HG03354 (cell line): ENCODE measurements around the gene IMP4.

ENCODE experiments used
- ATAC-seq: cut with Tn5 transposase; IDR thresholded peaks from one replicate; pipeline ENCODE4 v1.9.1; 2021; ENCODE audit warnings: mild to moderate bottlenecking; ENCODE audit not compliant: unreplicated experiment, poor library complexity, severe bottlenecking

Gene IMP4

DNA sequence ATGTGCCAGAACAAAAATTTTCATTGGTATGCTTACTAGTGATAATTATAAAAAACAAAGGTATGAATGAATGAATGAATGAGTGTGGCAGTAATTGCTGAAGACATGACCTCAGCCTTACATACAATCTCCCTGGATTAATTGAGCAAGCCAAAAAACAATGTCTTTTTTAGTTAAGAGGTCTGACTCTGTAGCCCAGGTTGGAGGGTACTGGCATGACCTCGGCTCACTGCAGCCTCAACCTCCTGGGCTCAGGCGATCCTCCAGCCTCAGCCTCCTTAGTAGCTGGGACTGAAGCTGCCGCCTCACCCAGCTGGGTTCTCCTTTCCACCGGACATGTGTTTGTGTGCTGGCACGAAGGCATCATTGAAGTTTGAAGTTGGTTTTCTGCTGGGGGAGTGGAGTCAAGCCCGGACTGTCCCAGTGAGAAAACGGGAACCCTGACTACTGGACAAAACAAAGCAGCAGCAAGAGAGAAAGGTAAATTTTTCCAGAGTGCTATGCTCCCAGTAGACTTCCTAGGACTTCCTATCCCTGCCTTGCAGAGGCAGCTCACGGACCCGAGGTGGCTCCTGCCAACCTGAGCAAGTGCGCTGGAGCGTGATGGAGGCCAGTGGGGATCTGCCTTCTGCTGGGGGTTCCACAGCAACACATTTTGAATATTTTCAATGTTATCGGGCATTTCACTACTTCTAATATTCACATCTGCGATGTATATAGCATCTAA lies 6.4 kb upstream of the IMP4 start:
- ATAC-seq, result no peak

DNA sequence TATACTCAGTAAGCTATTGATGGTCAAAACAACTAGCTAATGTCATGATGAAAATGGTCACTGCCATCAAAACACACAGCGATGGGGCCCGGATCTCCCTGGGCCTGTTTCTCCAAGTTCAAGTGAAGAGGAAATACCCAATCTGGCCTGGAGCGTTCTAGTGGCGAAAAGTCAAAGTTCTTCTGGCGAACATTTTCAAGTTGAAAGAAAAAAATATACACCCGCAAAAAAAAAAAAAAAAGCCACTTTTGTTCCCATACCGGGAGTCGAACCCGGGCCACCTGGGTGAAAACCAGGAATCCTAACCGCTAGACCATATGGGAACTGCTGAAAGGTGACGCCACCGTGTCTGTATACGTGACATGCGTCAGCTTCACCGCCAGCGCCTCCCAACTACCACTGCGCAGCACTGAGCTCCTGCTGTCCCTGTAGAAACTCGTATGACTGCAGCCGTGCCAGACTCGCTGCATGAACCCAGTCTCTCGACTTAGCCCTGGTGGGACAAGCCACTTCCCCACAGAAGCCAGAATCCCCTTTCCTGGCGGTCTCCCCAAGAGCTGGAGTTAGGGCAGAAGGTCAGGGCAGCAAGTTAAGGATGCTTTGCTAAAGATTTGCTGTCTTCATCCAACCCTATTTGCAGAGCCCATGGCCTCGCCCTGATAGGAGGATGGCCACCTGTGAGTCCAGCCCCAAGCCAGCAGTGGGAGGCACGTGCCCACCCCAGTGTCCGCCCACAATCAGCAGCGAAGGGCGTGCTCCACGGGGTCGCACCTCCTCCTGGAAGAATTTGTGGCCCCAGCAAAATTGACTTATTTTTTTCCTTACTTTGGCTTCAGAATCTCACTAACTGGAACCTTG lies 5.6 kb upstream of the IMP4 start:
- ATAC-seq, result no peak

DNA sequence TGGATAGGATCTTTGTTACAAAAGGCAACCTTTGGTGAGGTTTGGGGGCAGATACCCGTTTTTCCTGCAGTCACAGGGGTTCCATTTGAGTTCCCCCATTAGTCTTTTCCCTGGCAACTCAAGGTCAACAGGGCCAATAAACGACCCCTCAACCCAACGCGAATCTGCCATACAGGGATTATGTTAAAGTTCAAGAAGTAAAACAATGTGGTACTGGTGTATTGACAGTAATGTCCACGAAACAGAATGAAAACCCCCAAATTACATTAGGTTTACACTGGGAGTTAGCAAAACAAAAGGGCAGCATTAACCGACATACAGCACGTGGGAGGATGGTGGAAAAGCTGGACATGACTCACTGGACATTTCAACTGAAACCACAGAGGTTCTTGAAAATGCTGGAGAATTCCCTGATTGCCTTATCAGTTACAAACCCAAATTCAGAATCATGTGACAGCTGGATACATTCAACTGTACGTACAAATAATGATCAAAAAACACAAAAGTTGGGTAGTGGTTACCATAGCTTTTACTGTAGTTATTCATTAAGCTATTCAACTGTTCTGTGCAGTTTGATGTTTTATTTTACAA lies 4.9 kb upstream of the IMP4 start:
- no peak for ATAC-seq

DNA sequence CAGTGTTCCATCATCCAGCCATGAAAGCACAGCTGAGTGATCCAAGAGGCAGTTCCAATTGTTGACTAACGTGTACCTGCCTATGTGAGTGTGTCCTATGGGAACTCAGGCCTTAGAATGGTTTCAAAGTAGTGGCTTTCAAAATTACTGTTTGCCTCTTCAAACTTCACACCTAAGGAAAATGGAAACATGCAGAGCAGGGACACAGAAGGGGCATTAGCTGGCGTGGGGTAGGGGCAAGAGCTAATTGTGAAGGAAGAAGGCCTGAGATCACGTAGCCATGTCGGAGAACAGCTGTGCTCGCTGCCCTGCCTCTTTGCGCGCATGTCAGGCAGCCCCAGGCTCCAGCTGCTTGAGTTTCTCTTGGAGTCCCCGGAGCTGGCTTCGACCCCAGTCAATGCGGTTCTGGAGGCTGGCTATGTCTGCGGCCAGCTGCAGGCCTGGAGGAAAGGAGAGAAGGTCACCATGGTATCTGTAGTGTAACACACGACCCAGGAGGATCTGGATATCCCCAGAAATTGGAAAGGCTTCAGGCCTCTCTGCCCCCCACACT lies 3.8 kb upstream of the IMP4 start:
- ATAC-seq, result no peak

DNA sequence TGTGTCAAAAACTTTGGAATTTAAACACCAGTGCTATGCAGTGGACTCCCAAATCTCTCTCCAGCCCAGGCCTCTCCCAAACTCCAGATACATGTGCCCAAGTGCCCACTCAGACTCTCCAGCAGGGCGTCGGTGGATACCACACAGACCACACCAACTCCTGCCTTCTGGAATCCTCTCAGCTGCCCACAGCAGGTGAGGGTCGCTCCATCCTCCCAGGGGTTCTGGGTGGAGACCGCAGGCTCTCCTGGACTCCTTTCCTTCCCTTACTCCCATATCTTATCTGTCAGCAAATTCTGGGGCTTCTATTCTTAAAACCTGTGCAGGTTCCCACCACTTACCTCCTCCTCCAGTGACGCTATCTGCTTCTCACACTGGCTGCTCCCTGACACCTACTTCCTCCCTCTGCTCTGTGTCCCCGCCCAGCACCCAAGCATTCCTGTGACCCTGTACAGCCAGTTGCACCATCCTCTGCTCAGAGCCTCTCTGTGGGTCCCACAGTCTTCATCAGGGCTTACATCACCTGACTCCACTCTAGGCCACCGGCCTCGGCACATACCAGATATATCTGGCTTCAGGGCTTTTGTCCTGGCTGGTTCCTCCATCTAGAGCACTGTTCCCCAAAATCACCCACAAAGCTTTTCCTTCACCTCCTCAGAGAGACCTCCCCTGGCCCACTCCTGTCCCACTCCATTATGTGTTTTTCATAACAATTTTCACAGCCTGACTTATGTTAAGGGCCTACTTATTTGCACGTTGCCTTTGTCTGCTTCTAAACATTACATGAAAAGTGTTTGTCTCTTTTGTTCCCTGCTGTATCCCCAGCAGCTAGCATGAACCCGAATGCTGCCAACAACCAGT lies 2.6 kb upstream of the IMP4 start:
- no peak for ATAC-seq

DNA sequence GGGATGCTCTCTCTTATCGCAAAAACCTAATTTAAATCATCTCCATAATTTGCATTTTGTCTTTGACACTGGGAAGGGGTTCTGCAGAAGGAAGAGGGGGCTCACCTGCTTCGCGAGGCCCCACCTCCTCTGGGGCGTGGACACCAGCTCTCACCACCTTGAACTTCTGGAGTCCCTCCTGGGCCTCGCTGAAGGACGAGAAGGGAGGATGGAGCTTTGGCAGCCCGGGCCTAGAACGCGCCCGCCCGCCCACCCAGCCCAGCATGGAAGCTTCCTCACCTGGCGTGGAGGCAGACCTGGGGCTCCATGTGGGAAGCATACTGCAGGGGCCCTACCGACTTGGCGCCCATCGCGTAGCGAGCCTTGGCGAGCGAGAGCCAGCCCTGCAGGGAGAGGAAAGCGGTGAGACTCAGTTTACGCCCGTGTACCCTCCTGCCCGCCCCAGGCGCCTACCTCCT lies 1.1 kb upstream of the IMP4 start:
- no peak for ATAC-seq

DNA sequence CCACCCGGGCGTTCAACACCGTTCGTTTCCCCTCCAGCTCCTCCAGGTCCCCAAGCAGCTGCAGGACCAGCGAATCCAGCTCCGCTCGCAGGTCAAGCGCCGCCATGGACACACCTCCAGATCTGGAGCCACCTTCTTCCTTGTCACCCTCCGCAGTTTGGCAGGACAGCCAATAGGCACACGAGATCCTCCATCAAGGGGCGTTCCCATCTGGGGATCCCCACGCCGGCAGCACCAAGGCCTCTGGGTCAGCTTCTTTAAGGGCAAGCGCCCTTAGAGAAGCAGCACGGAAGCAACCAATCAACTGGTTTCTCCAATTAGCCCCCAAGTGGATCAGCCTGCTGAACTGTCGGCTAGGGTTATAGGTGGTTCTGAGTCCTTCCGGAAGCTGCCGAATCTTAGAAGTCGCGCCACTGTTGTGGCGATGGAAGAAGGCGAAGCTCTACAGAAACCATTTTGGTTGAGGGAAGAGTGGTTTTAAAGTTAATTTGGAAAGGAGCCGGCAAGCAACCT lies 621 bp upstream of the IMP4 start:
- peak; percentile 77 for ATAC-seq

DNA sequence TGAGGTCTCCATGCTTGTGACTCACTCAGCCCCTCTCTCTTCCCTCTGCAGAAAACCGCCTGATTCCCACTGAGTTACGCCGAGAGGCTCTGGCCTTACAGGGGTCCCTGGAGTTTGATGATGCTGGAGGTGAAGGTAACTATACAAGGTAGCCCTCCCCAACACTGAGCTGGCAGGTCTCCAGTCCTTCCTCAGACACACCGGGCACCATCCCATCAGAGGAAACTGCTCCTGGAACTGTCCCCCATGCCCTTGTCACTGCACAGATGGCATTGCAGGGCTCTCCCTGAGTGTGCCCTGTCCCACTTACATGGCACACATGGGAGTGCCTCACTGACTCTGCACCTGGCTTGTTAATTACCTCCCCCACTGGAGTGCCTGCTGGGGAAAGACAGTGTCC lies 1.9 kb downstream of the IMP4 start:
- ATAC-seq, result no peak

DNA sequence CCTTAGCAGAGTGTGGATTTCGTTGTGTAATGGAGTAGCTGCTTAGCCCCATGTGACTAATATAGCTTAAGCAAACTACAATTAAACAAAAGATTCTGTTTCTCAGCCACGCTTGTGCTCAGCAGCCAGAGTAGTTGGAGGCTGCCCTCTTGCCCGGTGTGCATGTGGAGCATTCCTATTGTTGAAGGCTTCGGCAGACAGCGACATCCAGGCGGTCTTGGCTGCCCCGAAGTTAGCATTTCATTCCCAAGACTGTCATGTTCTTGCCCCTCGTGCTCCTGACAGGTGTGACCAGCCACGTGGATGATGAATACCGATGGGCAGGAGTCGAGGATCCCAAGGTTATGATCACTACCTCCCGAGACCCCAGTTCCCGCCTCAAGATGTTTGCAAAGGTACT lies 2.4 kb downstream of the IMP4 start:
- no peak for ATAC-seq

DNA sequence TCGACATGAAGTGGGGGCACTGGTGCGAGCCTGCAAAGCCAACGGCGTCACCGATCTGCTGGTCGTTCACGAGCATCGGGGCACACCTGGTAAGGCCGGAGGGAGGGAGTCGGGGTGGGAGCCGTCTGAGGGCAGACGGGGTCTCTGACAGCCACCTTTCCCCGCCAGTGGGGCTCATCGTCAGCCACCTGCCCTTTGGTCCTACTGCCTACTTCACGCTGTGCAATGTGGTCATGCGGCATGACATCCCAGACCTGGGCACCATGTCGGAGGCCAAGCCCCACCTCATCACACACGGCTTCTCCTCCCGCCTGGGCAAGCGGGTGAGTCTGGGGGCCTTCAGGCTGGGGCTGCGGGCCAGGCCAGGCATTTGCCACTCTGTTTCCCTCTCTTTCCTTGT lies 2.9 kb downstream of the IMP4 start:
- ATAC-seq, result no peak

DNA sequence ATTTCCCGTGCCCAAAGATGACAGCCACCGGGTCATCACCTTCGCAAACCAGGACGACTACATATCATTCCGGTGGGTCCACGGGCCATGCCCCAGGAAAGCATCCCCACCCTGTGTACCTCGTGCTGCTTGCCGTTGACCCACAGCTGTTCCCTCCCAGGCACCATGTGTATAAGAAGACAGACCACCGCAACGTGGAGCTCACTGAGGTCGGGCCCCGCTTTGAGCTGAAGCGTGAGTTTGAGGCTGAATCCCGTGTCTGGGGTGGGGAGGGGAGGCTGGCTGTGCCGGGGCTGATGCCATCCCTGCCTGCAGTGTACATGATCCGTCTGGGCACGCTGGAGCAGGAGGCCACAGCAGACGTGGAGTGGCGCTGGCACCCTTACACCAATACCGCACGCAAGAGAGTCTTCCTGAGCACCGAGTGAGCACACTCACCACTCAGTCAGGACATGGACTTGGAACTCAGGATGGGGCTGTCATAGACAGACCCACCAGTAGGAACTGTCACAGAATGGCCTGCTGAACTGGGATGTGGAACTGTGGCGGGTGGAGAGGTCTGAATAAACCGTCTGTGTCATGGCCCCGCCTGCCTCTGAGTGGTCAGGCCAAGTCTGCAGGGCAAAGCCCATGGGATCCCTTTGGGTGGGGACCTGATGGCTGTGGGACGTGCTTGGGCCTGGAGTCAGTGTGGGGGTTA lies 3.5 kb downstream of the IMP4 start:
- ATAC-seq, result no peak

DNA sequence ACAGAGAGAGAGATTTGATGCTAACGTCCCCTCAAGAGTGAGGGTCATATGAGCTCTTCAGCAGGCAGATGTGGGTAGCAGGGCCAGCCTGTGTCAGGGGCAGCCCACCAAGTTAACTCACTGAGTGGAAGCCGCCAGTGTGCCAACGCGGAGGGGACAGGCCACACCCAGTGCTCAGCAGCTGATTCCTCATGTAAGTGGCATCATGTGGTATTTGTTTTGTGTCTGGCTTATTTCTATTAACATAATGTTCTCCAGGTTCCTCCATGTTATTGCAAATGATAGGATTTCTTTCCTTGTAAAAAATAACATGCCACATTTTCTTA lies 4.0 kb downstream of the IMP4 start:
- ATAC-seq, result no peak

DNA sequence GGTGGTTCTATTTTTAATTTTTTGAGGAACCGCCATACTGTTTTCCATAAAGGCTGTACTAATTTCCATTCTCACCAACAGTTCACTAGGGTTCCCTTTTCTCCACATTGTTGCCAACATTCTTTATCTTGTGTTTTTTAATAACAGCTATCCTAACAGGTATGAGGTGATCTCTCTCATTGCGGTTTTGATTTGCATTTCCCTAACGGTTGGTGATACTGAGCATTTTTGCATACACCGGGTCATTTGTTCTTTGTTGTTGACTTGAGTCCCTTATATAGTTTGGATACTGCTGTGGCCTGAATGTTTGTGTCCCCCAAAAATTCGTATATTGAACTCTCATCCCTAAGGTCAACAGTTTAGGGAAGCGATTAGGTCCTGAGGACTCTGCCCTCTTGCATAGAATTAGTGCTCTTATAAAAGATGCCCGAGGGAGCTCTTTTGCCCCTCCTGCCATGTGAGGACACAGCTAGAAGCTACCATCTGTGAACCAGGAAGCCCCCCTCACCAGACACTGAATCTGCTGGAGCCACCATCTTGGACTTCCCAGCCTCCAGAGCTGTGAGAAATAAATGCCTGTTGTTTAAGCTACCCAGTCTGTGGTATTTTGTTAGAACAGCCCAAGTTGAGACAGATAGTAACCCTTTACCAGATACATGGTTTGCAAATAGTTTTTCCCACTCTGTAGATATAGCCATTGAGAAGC lies 4.7 kb downstream of the IMP4 start:
- ATAC-seq, result no peak

DNA sequence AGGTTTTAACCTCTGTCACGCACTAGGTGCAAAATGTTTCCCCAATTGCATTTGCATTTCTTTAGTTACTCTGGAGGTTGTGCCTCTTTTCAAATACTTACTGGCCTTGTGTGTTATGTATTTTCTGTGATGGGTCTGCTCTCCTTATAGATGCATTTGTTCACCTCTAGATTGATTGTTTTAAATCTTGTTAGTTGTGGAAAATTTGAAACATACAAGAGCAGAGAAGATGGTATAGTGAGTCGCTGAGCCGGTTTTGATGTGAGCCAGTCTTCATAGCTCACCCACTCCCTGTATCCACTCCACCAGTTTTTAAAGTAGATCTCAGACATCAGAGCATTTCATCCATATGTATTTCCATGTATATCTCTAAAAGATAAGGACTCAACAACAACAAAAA lies 6.5 kb downstream of the IMP4 start:
- no peak for ATAC-seq

DNA sequence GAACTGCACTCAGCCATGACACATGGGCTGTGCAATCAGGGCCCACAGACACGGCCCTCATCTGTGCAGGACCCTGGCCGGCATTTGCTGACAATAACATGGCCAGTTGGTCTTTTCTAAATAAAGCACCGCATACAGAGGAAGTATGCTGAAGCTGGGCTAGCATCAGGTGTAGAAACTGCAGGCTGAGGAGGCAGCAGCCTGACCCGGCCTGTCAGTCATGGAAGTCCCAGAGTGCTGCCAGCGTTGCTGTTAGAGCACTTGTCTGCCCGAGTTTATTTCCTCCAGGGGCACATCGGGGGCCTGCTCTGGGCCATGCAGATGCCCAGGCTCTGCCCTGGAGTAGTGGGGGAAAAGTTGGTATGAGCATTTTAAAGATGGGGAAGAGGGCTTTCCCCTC lies 9.0 kb downstream of the IMP4 start:
- ATAC-seq, result no peak

DNA sequence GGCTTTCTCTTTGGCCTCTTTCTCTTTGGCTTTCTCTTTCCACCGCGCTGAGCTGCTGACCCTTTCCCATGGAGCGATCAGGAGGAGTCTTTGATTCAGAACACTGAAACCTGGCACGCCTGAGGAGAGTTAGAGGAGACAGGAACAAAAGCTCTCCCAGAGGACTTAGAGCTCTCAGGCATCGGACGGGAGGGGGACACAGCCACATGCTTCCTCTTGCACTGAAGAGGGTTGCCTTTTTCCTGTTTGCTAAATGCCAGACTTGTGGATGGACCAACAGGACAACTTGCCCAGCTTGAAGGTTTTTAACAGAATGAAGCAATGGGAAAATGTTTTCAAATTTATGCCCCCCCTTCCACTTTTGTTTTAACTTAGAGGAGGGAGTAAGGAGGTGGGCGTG lies 9.5 kb downstream of the IMP4 start:
- no peak for ATAC-seq

DNA sequence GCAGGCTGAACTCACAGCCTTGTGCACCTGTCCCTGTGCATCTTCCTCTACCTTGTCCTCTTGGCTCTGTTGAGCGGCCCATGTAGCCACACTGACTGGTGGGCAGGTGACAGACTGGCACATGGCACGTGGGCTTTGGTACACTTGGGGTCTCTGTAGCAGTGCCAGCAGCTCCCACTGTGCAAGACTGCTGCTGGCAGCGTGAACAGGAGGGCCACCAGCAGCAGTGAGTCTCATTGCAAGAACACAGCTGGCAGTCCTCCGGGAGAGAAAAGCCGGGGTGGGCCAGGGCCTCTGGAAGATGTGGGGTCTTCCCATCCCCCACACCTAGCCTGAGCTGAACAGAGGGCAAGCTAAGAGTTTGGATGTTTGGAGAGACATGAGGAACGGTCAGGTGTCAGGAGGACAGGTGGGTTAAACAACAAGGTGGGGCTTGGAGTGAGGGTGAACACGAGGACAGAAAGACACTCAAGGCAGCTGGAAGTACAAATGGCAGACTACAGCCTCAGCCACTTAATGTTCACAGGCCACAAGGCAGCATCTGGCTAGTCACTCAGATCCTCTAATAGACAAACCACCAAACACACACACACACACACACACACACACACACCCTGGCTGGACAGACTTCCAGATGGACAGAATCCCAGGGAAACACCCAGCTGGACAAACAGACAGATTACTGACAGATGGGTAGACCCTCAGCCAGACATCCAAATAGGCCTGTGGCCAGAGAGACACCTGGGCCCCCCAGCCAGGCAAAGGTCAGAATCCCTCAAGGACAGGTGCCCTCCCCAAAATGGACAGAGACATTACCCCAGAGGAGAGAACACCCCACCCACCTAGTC lies 10.8 kb downstream of the IMP4 start:
- ATAC-seq, result no peak

DNA sequence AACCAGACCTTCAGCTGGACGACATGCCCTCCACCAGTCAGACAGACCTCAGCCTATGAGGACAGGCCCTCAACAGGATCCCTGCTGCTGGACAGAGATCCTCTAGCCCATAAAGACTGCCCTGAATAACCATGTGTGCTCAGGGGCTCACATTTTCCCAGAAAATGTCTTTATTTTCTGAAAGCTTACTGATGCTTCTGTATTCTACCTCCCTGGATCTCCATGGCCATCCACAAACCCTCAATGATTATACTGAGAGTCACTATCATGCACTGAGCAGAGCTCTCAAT lies 11.4 kb downstream of the IMP4 start:
- ATAC-seq, result no peak
